HG03432 (cell line): ENCODE data around the gene GPC1.
"Not testable (repeated sequence)": the region's sequence is repeated elsewhere in the genome, so short reads cannot be mapped to it uniquely, and the experiment has no call there.

ENCODE experiments used
- ATAC-seq: cut with Tn5 transposase; IDR thresholded peaks from one replicate; pipeline ENCODE4 v1.9.1; 2021; ENCODE audit warnings: mild to moderate bottlenecking, moderate library complexity; ENCODE audit not compliant: unreplicated experiment

The GPC1 gene

DNA sequence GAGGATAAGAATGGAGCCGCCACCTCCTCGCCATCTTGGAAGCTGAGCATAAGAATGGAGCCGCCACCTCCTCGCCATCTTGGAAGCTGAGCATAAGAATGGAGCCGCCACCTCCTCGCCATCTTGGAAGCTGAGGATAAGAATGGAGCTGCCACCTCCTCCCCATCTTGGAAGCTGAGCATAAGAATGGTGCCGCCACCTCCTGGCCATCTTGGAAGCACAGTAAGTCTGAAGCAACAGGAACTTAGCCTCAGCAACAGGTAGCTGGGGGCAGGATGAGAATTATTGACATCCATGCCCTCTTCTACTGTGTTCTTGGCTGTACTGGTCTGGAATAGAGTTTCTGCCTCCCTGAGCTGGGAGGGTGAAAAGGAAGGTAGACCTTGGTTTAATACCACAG, 61.6 kb downstream of the GPC1 start:
- not testable (repeated sequence) for ATAC-seq

DNA sequence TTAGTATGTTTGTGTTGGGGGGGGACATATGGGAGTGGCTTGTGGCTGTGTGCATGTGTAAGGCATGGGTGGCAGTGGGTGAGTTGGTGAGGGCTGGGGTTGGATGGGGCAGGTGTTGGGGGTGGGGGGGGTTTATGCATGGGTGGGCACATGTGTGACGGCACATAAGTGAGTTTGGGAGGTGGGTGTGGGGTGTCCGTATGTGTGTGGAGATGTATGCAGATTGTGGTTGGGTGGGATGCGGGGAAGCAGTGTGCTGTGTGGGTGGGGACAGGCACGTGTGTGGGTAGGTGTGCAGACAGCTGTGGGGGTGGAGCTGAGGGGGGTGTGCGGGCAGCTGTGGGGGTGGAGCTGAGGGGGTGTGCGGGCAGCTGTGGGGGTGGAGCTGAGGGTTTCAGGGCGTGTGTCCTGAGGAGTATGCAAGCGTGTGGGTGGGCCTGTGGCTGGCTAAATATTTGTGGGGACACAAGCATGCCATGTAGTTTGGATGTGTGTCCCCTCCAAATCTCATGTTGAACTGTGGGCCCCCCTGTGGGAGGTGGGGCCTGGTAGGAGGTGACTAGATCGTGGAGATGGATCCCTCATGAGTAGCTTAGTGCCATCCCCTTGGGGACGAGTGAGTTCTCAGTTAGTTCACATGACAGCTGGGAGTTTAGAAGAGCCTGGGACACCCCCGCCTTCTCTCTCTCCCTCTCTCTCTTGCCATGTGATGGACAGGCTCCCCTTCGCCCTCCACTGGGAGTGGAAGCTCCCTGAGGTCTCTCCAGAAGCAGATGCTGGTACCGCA, 62.9 kb downstream of the GPC1 start:
- ATAC-seq: no peak

GRCh38 chr2:240498958-240499260, 63.4 kb downstream of the GPC1 start:
- no peak for ATAC-seq

DNA sequence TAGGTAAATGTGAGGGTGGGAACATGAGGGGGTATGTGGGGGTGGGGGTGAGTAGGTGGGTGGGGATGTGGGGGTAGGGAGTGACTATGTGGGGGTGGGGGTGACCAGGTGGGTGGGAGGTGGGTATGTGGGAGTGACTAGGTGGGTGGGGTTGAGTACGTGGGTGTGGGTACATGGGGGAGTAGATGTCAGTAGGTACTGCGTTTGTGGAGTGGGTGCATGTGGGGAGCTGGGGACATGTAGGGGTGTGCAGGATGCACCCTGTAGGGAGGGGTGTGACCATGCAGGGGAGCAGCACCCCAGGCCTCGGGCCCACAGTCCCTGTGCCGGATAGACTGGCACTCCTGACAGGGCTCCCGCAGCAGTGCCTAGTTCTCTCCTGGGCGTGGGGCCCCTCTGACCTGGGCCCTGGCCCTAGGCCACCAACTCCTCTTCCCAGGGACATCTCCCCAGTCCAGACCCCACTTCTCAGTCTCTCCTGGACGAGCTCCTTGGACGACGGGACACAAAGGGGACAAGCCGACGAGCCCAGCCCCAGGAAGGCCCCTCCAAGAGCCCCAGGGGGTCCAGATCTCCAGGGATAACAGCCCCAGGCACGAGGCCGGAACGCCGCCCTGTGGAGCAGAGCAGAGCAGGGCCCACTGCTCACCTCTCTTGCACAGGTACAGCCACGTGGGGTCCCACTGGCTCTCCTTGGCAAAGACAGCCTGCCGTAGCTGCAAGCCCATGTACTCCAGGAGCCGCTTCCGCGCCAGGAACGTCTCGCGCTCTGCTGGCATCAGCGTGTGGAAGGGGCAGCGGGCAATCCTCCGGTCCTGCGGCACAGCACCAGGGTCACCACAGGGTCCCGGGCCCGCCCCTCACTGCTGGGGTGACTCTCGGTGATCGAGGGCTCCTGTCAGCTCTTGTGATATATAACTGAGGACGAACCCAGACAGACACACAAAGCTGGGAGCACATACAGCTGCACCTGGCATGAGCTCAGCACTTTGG, 64.1 kb downstream of the GPC1 start:
- ATAC-seq: no peak

DNA sequence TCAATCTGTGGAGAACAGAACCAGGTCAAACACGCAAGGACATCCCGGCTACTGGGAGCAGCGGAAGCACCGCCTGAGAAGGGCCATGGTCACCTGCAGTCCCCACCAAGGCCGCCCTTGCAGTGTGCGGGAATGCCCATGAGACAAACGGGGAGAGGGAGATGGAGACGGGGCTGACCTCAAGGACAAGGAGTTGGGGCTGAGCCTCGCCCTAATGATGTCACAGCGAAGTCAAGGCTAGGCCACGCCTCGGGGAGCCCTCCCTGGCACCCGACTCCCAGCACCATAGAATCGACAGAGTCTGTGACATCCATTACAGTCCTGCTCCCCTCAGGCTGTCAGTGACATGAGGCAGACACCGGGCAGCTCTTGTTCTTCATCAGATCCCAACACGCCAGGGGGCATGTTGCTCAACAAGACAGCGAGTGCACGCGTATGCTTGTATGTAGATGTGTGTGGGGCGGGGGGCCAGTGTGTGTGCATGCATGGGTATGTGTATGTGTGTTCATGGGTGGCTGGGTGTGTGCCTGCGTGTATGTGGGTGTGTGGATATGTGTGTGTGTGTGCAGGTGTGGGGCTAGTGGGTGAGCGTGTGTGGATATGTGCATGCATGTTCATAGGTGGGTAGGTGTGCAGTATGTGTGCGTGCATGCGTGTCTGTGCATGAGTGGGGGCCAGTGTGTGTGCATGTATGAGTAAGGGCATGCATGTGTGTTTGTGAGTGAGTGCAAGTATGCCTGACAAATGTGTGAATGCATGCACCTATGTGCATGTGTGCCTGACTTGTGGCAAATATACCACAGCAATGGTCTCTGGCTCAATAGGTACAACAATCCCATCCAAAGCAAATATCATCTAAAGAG, 65.3 kb downstream of the GPC1 start:
- no peak for ATAC-seq

GRCh38 chr2:240501531-240501991, 66.1 kb downstream of the GPC1 start:
- ATAC-seq: no peak

GRCh38 chr2:240502059-240502429, 66.6 kb downstream of the GPC1 start:
- ATAC-seq: no peak

- no peak for ATAC-seq
Measured at GRCh38 chr2:240502430-240503121, 67.1 kb downstream of the GPC1 start.

DNA sequence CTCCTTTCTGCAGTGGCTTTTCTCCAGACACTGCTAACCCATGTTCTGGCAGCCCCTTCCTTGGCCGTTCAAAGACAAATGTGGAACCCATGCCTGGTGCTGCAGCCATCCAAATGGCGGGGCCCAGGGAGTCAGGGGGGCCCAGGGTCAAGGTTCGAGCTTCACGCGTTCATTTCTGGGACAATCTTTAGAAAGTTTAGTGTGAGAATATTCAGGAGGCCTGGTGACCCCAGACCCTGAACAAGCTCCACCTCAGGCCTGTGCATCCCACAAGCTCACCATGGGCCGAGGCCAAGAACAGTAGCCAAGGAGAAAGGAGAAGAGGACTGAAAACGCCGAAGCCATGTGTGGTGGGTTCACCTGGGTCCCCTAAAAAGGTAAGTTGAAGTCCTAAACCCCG, 67.9 kb downstream of the GPC1 start:
- no peak for ATAC-seq

DNA sequence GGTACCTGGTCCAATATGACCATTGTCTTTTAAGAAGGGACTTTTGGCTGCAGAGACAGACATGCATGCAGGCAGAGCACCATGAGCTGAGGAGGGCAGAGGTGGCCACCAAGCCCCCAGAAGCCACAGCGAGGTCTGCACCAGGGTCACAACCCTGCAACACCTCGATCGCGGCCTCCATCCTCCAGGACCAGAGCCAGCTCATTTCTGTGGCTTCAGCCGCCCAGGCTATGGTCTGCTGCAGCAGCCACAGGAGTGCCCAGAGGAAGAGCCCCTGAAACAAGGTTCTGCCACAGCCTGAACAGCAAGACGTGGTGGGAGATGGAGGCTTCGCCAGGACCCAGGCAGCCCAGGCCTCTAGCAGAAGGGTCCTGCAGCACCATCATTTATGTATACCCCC, 68.4 kb downstream of the GPC1 start:
- no peak for ATAC-seq

DNA sequence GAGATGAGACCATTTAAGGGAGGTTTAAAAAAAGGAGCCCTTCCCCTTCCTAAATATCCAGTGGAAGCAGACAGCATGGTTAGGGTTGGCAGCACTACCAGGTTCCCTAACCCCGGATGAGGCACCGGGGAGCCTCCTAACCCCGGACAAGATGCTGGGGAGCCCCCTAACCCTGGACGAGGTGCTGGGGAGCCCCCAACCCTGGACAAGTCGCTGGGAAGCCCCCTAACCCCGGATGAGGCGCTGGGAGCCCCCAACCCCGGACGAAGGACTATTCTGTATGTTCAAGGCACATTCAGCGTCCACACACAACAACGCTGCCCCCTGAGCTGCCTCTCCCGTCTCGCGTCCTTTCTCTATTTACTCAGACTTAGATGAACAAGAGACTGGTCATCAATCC, 70.4 kb downstream of the GPC1 start:
- ATAC-seq: no peak

- no peak for ATAC-seq
Measured at GRCh38 chr2:240506406-240507059, 71.1 kb downstream of the GPC1 start.

DNA sequence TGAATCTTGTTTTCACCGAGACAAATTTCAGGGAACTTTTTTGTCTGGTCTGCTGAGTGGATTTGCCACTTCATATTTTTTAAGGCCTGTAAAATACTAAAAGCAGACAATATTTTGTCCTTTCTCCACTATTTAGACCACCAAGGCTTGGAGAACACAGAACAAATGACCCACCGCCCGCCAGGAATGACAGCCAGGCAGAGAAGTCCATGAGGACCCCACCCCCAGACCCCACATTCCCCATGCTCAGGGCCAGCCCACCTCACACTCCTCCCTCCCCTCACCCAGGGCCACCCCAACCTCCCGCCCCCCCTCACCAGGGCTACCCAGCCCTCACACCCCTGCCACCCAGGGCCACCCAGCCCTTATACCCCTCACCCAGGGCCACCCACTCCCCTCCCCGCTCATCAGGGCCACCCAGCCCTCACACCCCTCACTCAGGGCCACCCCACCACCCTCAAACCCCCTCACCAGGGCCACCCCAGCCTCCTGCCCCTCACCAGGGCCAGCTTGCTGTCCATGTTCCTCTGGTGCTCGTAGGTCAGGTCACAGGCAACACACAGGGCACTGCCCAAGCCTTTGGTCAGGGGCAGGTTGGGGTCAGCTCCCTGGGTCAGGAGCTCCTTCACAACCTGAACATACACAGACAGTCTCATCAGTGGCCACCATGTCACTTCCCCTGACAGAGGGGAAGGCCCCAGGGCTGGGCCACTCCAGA, 71.8 kb downstream of the GPC1 start:
- ATAC-seq: no peak

DNA sequence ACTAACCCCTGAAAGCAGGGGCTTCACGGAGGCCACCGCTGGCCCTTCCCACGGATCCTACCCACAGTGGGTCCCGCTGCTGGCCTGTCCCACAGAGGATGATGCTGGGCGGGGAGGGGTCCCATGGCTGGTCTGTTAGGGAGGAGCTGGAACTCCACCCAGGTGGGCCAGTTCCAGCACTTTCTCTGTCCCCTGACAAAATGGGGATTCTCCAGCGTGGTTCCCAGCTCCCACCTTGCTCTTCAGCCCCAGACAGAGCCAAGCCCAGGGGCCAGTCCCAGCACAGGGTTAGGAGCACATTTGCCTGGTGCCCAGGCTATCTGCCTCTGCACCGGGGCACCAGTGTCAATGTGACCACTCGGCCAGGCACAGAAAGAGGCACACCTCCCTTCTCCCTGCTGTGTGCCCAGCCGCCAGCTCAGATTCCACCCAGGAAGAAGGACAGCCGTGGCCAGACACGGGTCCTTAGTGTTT, 72.4 kb downstream of the GPC1 start:
- ATAC-seq: no peak

DNA sequence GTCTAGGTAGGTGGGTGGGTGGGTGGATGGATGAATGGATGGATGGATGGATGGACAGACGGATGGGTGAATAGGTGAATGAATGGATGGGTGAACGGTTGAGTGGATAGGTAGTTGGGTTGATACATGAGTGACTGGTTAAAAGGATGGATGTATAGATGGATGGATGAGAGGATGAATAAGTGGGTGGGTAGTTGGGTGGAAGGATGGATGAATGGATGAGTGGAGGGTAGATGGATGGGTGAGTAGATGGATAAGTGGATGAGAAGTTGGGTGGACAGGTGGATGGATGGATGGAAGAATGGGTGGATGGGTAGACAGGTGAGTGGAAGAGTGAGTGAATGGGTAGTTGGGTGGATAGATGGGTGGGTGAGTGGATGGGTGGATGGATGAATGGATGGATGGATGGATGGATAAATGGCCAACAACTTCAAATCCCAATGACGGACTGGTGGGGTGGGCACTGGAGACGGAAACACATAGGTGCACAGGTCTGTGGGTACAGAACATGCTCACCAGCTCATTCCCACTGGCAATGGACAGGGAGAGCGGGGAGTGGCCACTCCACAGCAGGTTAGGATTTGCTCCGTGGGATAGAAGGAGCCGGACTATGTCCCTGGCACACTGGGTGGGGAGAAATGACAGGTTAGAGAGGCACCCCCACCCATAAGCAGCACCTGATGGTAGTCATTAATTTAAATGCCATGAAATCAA, 73.5 kb downstream of the GPC1 start:
- ATAC-seq: no peak

GRCh38 chr2:240509667-240510512, 74.4 kb downstream of the GPC1 start:
- ATAC-seq: no peak

- no peak for ATAC-seq
Measured at GRCh38 chr2:240510513-240511210, 75.2 kb downstream of the GPC1 start.
